ENCODE measurements around the gene GMDS. TPM values are rescaled to one million over a fixed set of nuclear protein-coding genes. Genes with fewer than 3 reads are reported as not detected.

The GMDS gene
- total and polyA plus RNA-seq, 2 experiments from 2014 or later: 6.3 to 17.7 TPM

DNA sequence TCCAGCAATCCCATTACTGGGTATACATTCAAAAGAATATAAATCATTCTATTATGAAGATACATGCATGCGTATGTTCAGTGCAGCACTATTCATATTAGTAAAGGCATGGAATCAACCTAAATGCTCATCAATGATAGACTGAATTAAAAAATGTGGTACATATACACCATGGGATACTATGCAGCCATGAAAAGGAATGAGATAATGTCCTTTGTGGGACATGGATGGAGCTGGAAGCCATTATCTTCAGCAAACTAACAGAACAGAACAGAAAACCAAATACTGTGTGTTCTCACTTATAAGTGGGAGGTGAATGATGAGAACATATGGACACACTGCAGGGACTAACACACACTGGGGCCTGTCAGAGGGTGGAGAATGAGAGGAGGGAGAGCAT lies 261.6 kb downstream of the GMDS start:
- TF ChIP-seq, protein P1, sequence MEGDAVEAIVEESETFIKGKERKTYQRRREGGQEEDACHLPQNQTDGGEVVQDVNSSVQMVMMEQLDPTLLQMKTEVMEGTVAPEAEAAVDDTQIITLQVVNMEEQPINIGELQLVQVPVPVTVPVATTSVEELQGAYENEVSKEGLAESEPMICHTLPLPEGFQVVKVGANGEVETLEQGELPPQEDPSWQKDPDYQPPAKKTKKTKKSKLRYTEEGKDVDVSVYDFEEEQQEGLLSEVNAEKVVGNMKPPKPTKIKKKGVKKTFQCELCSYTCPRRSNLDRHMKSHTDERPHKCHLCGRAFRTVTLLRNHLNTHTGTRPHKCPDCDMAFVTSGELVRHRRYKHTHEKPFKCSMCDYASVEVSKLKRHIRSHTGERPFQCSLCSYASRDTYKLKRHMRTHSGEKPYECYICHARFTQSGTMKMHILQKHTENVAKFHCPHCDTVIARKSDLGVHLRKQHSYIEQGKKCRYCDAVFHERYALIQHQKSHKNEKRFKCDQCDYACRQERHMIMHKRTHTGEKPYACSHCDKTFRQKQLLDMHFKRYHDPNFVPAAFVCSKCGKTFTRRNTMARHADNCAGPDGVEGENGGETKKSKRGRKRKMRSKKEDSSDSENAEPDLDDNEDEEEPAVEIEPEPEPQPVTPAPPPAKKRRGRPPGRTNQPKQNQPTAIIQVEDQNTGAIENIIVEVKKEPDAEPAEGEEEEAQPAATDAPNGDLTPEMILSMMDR (IDR thresholded peaks at IDR 0.05; ENCODE audit: low read depth, low read length): no peak
- H3K4me1 ChIP-seq (ENCODE audit: low read depth): peaks cover 3% of the 10 kb centered on the region
- DNase-seq (ENCODE audit: low read depth in 1 of 2, low spot score in 1 of 2): no peak

GRCh38 chr6:1972962-1973361 lies 272.4 kb downstream of the GMDS start:
- Histone ChIP-seq H3K9me3 (ENCODE audit: low read depth) (no peaks in the 10 kb centered on the region), H3K4me3 (no peak overlapping the region), H3K27me3 (no peaks in the 10 kb centered on the region), H3K36me3 (no peaks in the 10 kb centered on the region), H3K4me1 (ENCODE audit: low read depth) (peaks cover 4% of the 10 kb centered on the region), H3K27ac (no peak overlapping the region)
- TF ChIP-seq, protein P1 (IDR thresholded peaks at IDR 0.05; ENCODE audit: low read depth, low read length): no peak
- DNase-seq (ENCODE audit: low read depth in 1 of 2, low spot score in 1 of 2): no peak

More for the DNA sequence above, 261.6 kb downstream of the GMDS start:
- H3K9me3 ChIP-seq (ENCODE audit: low read depth): no peaks in the 10 kb centered on the region
- H3K27ac ChIP-seq: no peak overlapping the region
- no peaks in the 10 kb centered on the region for H3K27me3 ChIP-seq
- no peak overlapping the region for H3K4me3 ChIP-seq
- H3K36me3 ChIP-seq: no peaks in the 10 kb centered on the region

- TF ChIP-seq, protein P1 (IDR thresholded peaks at IDR 0.05; ENCODE audit: low read depth, low read length): no peak
Measured at GRCh38 chr6:1971612-1972011, 273.8 kb downstream of the GMDS start.

GRCh38 chr6:1970151-1970561 lies 275.2 kb downstream of the GMDS start:
- no peak overlapping the region for H3K27ac ChIP-seq
- TF ChIP-seq, protein P1 (IDR thresholded peaks at IDR 0.05; ENCODE audit: low read depth, low read length): no peak
- no peaks in the 10 kb centered on the region for H3K36me3 ChIP-seq
- H3K4me3 ChIP-seq: no peak overlapping the region
- H3K4me1 ChIP-seq (ENCODE audit: low read depth): peaks cover 4% of the 10 kb centered on the region
- no peaks in the 10 kb centered on the region for H3K27me3 ChIP-seq
- no peaks in the 10 kb centered on the region for H3K9me3 ChIP-seq (ENCODE audit: low read depth)
- peak in 1 of 2 donors; percentile 46 for DNase-seq (ENCODE audit: low read depth in 1 of 2, low spot score in 1 of 2)

More at GRCh38 chr6:1971612-1972011, 273.8 kb downstream of the GMDS start:
- no peaks in the 10 kb centered on the region for H3K27me3 ChIP-seq
- H3K4me3 ChIP-seq: no peak overlapping the region
- no peaks in the 10 kb centered on the region for H3K36me3 ChIP-seq
- H3K4me1 ChIP-seq (ENCODE audit: low read depth): peaks cover 4% of the 10 kb centered on the region
- no peak overlapping the region for H3K27ac ChIP-seq
- no peaks in the 10 kb centered on the region for H3K9me3 ChIP-seq (ENCODE audit: low read depth)
- peak in 1 of 2 donors; percentile 14 for DNase-seq (ENCODE audit: low read depth in 1 of 2, low spot score in 1 of 2)

GRCh38 chr6:1966713-1967112 lies 278.7 kb downstream of the GMDS start:
- H3K36me3 ChIP-seq: no peaks in the 10 kb centered on the region
- TF ChIP-seq, protein P1 (IDR thresholded peaks at IDR 0.05; ENCODE audit: low read depth, low read length): no peak
- H3K9me3 ChIP-seq (ENCODE audit: low read depth): no peaks in the 10 kb centered on the region
- no peak for DNase-seq (ENCODE audit: low read depth in 1 of 2, low spot score in 1 of 2)
- H3K4me1 ChIP-seq (ENCODE audit: low read depth): peaks cover 4% of the 10 kb centered on the region
- H3K4me3 ChIP-seq: no peak overlapping the region
- no peaks in the 10 kb centered on the region for H3K27me3 ChIP-seq
- H3K27ac ChIP-seq: no peak overlapping the region
